ENCODE results near the gene PGM2L1. TPM values are rescaled to one million over a fixed set of nuclear protein-coding genes. Genes with fewer than 3 reads are reported as not detected.

The PGM2L1 gene
- total RNA-seq, 4 donors from 2014 or later, result 2.4 to 9.3 (median 6.2) TPM

DNA sequence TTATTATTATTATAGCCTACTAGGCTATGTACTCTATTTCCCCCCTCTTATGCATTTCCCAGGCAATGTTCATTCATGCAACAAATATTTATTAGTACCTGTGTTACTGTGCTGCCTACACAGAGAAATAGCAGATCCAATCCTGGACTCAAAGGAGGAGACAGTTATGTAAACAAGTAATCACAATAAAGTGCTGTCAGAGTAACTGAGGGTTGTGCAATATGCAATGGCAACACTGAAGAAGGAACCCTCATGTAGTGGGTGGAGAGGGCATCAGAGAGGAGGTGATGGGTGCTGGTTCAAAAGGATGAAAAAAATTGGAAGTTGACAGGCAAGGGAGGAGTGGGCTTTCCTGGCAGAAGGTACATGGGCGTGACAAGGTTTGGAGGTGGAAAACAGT, 85.9 kb downstream of the PGM2L1 start:
- 86 to 94% methylated on average over 1 of the region's 1 CpG for WGBS, 2 donors
- no peak for DNase-seq (ENCODE audit: low spot score in 2 of 2)
- TF ChIP-seq, protein P1, sequence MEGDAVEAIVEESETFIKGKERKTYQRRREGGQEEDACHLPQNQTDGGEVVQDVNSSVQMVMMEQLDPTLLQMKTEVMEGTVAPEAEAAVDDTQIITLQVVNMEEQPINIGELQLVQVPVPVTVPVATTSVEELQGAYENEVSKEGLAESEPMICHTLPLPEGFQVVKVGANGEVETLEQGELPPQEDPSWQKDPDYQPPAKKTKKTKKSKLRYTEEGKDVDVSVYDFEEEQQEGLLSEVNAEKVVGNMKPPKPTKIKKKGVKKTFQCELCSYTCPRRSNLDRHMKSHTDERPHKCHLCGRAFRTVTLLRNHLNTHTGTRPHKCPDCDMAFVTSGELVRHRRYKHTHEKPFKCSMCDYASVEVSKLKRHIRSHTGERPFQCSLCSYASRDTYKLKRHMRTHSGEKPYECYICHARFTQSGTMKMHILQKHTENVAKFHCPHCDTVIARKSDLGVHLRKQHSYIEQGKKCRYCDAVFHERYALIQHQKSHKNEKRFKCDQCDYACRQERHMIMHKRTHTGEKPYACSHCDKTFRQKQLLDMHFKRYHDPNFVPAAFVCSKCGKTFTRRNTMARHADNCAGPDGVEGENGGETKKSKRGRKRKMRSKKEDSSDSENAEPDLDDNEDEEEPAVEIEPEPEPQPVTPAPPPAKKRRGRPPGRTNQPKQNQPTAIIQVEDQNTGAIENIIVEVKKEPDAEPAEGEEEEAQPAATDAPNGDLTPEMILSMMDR (IDR thresholded peaks at IDR 0.05), result no peak
- TF ChIP-seq POLR2A (IDR thresholded peaks at IDR 0.05) (no peak), EP300 (IDR thresholded peaks at IDR 0.05) (no peak)
- H3K27ac ChIP-seq, result no peak overlapping the region
- peaks cover 0 to 25% of the 10 kb centered on the region in 2 donors for H3K27me3 ChIP-seq
- H3K9me3 ChIP-seq, result peaks cover 0 to 29% (median 3%) of the 10 kb centered on the region in 4 donors
- peaks cover 0 to 10% (median 0%) of the 10 kb centered on the region in 4 donors for H3K4me1 ChIP-seq
- no peak overlapping the region for H3K4me3 ChIP-seq
- no peaks in the 10 kb centered on the region for H3K36me3 ChIP-seq

DNA sequence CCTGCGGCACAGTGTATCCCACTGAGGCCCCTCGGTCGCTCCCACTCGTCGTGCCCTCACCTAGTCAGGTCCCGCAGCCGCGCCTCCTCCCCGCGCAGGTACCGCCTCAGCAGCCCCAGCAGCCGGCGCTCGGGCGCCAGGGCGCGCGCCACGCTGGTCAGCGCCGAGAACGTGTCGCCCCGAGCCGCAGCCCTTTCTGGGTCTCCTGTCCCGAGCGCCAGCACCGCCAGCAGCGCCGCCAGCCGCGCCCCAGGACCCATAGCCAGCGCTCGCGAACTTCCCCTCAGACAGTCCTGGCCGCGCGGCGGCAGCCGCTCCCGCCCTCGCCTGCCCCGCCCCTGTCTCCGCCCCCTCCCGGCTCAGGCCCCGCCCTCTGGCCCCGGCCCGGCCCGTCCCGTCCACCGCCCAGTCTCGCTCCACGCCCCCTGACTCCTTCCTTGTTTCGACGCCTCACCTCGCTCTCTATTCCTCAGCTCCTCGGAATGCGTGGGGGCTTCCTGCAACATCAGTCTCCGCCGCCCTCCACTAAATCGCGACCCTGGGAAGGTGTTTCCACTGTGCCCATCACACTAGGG, 86.8 kb downstream of the PGM2L1 start, which contains the start of gene P4HA3:
Gene P4HA3 (minus strand): TSS at position 289 of the 575 bp plus-strand sequence. CDS start 29 bp downstream, at position 260.
- Histone ChIP-seq H3K4me3 (peak within 1 kb of the TSS in 3 of 4 donors; percentile 15 to 56 (median 50)), H3K4me1 (peaks cover 0 to 10% (median 0%) of the 10 kb centered on the region in 4 donors), H3K9me3 (peaks cover 0 to 20% (median 0%) of the 10 kb centered on the region in 4 donors), H3K36me3 (no peaks in the 10 kb centered on the region), H3K27ac (no peak within 1 kb of the TSS), H3K27me3 (peaks cover 0 to 25% of the 10 kb centered on the region in 2 donors)
- peak; percentile 20 to 24 for DNase-seq (ENCODE audit: low spot score in 2 of 2)
- TF ChIP-seq, protein P1 (IDR thresholded peaks at IDR 0.05), result no peak
- TF ChIP-seq POLR2A (IDR thresholded peaks at IDR 0.05), result no peak
- no peak for TF ChIP-seq EP300 (IDR thresholded peaks at IDR 0.05)
- WGBS, 2 donors, result 5 to 21% methylated on average over 10 to 28 of the region's 62 CpGs

DNA sequence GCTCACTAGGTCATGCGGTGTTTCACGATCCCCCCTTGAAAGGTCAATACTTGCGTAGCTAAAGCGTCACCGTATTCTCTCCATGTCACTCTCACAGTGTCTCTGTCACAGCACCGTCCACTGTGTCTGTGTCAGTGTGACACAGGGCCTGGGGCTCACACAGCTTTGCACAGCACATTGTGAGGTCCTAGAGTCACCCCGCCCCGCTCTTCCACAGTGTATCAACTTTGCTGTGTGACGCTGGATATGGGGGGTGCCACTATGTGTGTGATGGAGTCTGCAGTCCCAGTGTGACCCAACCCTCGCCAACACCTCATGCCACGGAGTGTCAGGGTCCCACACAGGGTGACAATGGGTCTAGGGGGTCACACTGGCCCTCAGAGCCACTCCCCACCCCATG, 87.4 kb downstream of the PGM2L1 start:
- no peaks in the 10 kb centered on the region for H3K36me3 ChIP-seq
- peaks cover 0 to 10% (median 0%) of the 10 kb centered on the region in 4 donors for H3K4me1 ChIP-seq
- H3K4me3 ChIP-seq, result peak overlapping the region in 1 of 4 donors; percentile 56
- peaks cover 0 to 14% (median 0%) of the 10 kb centered on the region in 4 donors for H3K9me3 ChIP-seq
- no peak overlapping the region for H3K27ac ChIP-seq
- peaks cover 0 to 25% of the 10 kb centered on the region in 2 donors for H3K27me3 ChIP-seq
- 77 to 82% methylated on average over 10 to 11 of the region's 11 CpGs for WGBS, 2 donors
- no peak for DNase-seq (ENCODE audit: low spot score in 2 of 2)
- TF ChIP-seq POLR2A (IDR thresholded peaks at IDR 0.05), result no peak
- no peak for TF ChIP-seq EP300 (IDR thresholded peaks at IDR 0.05)
- TF ChIP-seq, protein P1 (IDR thresholded peaks at IDR 0.05), result no peak

DNA sequence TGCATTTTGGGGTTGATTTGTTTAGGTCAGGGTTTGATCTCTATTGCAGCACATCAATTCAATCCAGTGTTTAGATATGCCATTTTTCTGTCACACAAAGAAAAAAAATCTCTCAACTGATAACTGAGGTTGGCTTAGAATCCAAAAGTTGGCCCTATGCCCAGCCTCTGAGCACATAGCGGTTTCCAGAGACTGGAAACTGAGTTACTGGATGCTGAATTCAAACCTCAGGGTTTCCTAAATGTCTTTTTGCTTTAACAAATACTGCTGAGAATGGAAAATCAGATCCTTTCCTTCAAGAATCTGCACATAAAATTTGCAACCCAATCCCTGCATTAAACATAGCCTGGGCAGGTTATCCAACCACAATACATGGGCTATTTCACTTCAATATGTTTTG, 90.8 kb downstream of the PGM2L1 start:
- Histone ChIP-seq H3K27me3 (peaks cover 0 to 25% of the 10 kb centered on the region in 2 donors), H3K4me3 (no peak overlapping the region), H3K4me1 (peaks cover 0 to 10% (median 0%) of the 10 kb centered on the region in 4 donors), H3K9me3 (no peaks in the 10 kb centered on the region), H3K27ac (no peak overlapping the region), H3K36me3 (no peaks in the 10 kb centered on the region)
- no peak for DNase-seq (ENCODE audit: low spot score in 2 of 2)
- TF ChIP-seq, protein P1 (IDR thresholded peaks at IDR 0.05), result no peak
- no peak for TF ChIP-seq POLR2A (IDR thresholded peaks at IDR 0.05)
- TF ChIP-seq EP300 (IDR thresholded peaks at IDR 0.05), result no peak
- 8 to 20% methylated on average over 1 of the region's 1 CpG for whole genome bisulfite sequencing, 2 donors

DNA sequence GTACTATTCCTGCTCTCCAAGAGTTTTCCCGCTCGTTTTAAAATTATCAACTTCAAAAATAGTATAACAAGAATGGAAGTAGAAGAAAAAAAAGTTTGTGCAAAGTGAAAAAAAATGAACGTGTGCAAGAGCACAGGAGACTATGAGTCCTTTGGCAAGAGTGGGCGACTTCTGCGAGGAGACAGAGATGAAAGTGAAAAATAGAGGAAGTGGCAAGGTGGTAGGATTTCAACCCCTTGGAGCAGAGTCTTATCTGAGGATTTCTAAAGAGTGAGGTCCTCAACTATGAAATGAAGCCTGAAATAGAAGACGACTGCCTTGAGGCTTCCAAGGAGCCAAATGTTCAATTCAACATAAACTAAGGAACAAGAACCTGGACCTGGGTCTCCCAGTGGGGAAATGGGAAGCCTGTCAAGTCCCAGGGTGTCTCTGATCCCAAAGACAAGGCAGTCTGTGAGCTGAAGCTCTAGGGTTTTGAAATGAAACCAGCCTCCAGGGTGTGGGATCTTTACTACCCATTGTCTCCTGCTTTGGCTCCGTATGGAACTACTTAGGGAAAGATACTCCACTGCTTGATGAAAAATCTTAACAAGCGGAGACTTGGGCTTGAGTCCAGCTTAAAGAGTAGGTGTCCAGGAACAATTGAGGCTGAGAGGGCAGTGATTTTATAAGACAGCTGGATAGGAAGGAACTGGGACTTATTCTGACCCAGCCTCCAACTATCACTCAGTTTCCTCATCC, 91.6 kb downstream of the PGM2L1 start:
- 68% methylated on average over 8 of the region's 8 CpGs for WGBS, 2 donors
- H3K27ac ChIP-seq, result no peak overlapping the region
- no peak for DNase-seq (ENCODE audit: low spot score in 2 of 2)
- H3K4me3 ChIP-seq, result no peak overlapping the region
- H3K36me3 ChIP-seq, result no peaks in the 10 kb centered on the region
- H3K4me1 ChIP-seq, result peaks cover 0 to 6% (median 0%) of the 10 kb centered on the region in 4 donors
- peaks cover 0 to 18% of the 10 kb centered on the region in 2 donors for H3K27me3 ChIP-seq
- no peaks in the 10 kb centered on the region for H3K9me3 ChIP-seq
- TF ChIP-seq, protein P1 (IDR thresholded peaks at IDR 0.05), result no peak
- TF ChIP-seq EP300 (IDR thresholded peaks at IDR 0.05) (no peak), POLR2A (IDR thresholded peaks at IDR 0.05) (no peak)
